ENCODE data around the gene MGRN1.

The MGRN1 gene

GRCh38 chr16:4610011-4611005 lies 14.3 kb upstream of the MGRN1 start:
- Histone ChIP-seq H3K4me3 (ENCODE audit: low read depth, low read length) (no peak overlapping the region), H3K4me1 (ENCODE audit: control insufficient read depth, insufficient read depth, low read length) (no peaks in the 10 kb centered on the region; the same call in 1 of the 2 replicates), H3K27ac (ENCODE audit: extremely low read depth, low read depth, low read length) (no peak overlapping the region), H3K9me3 (ENCODE audit: control insufficient read depth, insufficient read depth, low read depth, low read length) (no peaks in the 10 kb centered on the region), H3K36me3 (ENCODE audit: control insufficient read depth in 2 of 2, insufficient read depth in 1 of 2, low read length in 2 of 2) (peaks cover 0 to 24% of the 10 kb centered on the region in 2 experiments; a peak in 1 of 3 replicates)
- ChIA-PET CTCF (interaction anchor here (2.6 kb wide), 1 partner anchor 14 kb away, joined by 8 read pairs; the partner anchor contains the start of gene MGRN1), POLR2A (interaction anchor here (0.7 to 1.0 kb wide), 2 partner anchors 14 to 18 kb away, joined by 3 read pairs; partner anchors contain the start of gene MGRN1)
- TF ChIP-seq TRIM28 (IDR thresholded peaks at IDR 0.05; ENCODE audit: borderline replicate concordance, low read length) (no peak), ZSCAN30 (tag by site-specific recombination; IDR thresholded peaks at IDR 0.05) (no peak), ZNF324 (tag by site-specific recombination; IDR thresholded peaks at IDR 0.05) (no peak), IKZF3 (tag by site-specific recombination; IDR thresholded peaks at IDR 0.05) (no peak), ZNF248 (tag by site-specific recombination; IDR thresholded peaks at IDR 0.05) (no peak), ZNF660 (tag by site-specific recombination; IDR thresholded peaks at IDR 0.05) (no peak), GLIS2 (tag by site-specific recombination; IDR thresholded peaks at IDR 0.05) (no peak), KLF7 (tag by site-specific recombination; IDR thresholded peaks at IDR 0.05; ENCODE audit: borderline replicate concordance) (no peak), ZNF341 (tag by site-specific recombination; IDR thresholded peaks at IDR 0.05; ENCODE audit: low read depth) (no peak)

GRCh38 chr16:4611337-4612021 lies 13.1 kb upstream of the MGRN1 start:
- Histone ChIP-seq H3K4me3 (ENCODE audit: low read depth, low read length) (no peak overlapping the region), H3K4me1 (ENCODE audit: control insufficient read depth, insufficient read depth, low read length) (no peaks in the 10 kb centered on the region; the same call in 1 of the 2 replicates), H3K27ac (ENCODE audit: extremely low read depth, low read depth, low read length) (no peak overlapping the region), H3K9me3 (ENCODE audit: control insufficient read depth, insufficient read depth, low read depth, low read length) (no peaks in the 10 kb centered on the region), H3K36me3 (ENCODE audit: control insufficient read depth in 2 of 2, insufficient read depth in 1 of 2, low read length in 2 of 2) (peaks cover 0 to 24% of the 10 kb centered on the region in 2 experiments; a peak in 1 of 3 replicates)
- ChIA-PET CTCF (interaction anchor here (0.6 to 2.6 kb wide), 4 partner anchors 10 to 78 kb away, joined by 5 to 8 read pairs (median 5); partner anchors contain the start of genes C16orf96 and MGRN1), POLR2A (interaction anchor here (0.7 to 1.0 kb wide), 3 partner anchors 13 to 295 kb away, joined by 3 to 7 read pairs (median 3); partner anchors contain the start of genes GLIS2 and MGRN1)
- no peak for TF ChIP-seq TRIM28 (IDR thresholded peaks at IDR 0.05; ENCODE audit: borderline replicate concordance, low read length)
- peak; percentile 86 for TF ChIP-seq ZIC2 (tag by site-specific recombination; IDR thresholded peaks at IDR 0.05)
- peak; percentile 78 for TF ChIP-seq ZNF341 (tag by site-specific recombination; IDR thresholded peaks at IDR 0.05; ENCODE audit: low read depth)

DNA sequence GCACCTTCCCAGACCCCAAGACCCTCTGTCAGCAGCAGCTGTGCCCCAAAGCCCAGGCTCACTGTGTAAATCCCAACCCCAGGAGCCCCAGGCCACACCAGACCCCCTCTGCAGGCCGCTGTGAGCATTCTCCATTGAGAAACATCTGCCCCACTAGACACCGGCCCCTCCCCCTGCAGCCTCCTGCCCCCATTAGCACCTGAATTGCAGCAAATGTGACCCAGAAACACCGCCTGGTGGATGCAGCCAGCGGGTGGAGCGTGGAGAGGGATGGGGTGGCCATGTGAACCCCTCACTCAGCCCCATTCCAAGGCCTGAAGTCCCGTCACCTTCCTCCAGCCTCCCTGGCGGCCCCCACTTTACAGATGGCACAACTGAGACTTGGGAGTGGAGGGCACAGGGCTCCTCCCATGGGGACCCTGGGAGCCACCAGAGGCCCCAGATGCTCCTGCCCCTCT lies 12.1 kb upstream of the MGRN1 start:
- POLR2A ChIA-PET, result interaction anchor here (0.7 kb wide), 1 partner anchor 296 kb away, joined by 7 read pairs; the partner anchor contains the start of gene GLIS2
- Histone ChIP-seq H3K4me1 (ENCODE audit: control insufficient read depth, insufficient read depth, low read length) (no peaks in the 10 kb centered on the region; the same call in 1 of the 2 replicates), H3K4me3 (ENCODE audit: low read depth, low read length) (no peak overlapping the region), H3K9me3 (ENCODE audit: control insufficient read depth, insufficient read depth, low read depth, low read length) (no peaks in the 10 kb centered on the region), H3K27ac (ENCODE audit: extremely low read depth, low read depth, low read length) (no peak overlapping the region), H3K36me3 (ENCODE audit: control insufficient read depth in 2 of 2, insufficient read depth in 1 of 2, low read length in 2 of 2) (peaks cover 0 to 21% of the 10 kb centered on the region in 2 experiments; a peak in 1 of 3 replicates)
- TF ChIP-seq CTCF (tag by site-specific recombination; IDR thresholded peaks at IDR 0.05), result 0 out of 2 replicates have a peak, but pooled peaks have one; percentile 22
- peak; percentile 47; the same call in 1 of the 2 replicates for TF ChIP-seq ZBTB8A (tag by site-specific recombination; IDR thresholded peaks at IDR 0.05)
- no peak for TF ChIP-seq ZNF16 (tag by site-specific recombination; IDR thresholded peaks at IDR 0.05; ENCODE audit: low read depth)
- CTCF ChIA-PET, result interaction anchor here (0.6 to 2.6 kb wide), 7 partner anchors 9 to 94 kb away, joined by 3 to 8 read pairs (median 5); partner anchors contain the start of genes C16orf96 and MGRN1
